H1 (cell line): ENCODE measurements around the gene SLCO4C1. TPM values are rescaled to one million over a fixed set of nuclear protein-coding genes. Genes with fewer than 3 reads are reported as not detected.

Experiments used
- CTCF ChIA-PET: fragments of 300-600 bp; sonication (Branson Sonifier 250); formaldehyde crosslinking; loops from one replicate; lab custom pipeline; 2021; ENCODE audit not compliant: partially characterized antibody; lab: Charles Lee
- POLR2A ChIA-PET: fragments of 300-600 bp; sonication (Branson Sonifier 250); formaldehyde crosslinking; loops from one replicate; lab custom pipeline; 2021; ENCODE audit warnings: inconsistent platforms; ENCODE audit not compliant: partially characterized antibody; lab: Charles Lee
- DNase-seq, 2 experiments: peaks; one replicate each; pipeline versions ENCODE4 v3.0.0 to v3.0.0-alpha.2; 2010 to 2022; ENCODE audit warnings: low spot score in 2 of 2, low read depth in 1 of 2, mixed read lengths in 1 of 2
- FAIRE-seq: peaks from 2 replicates; lab custom pipeline; 2011; peaks lifted over from hg19 to GRCh38; lab: Jason Lieb, UNC
- H2AFZ ChIP-seq: 2 replicates; pipeline ENCODE4 v1.8.1; 2012; ENCODE audit warnings: low read length, inconsistent platforms
- H2AK5ac ChIP-seq: 2 replicates; pipeline ENCODE4 v1.6.1; 2013; ENCODE audit warnings: low read depth, low read length
- H2BK120ac ChIP-seq: replicated peaks from 2 replicates; pipeline ENCODE3; 2013; ENCODE audit warnings: low read depth, low read length, inconsistent platforms
- H2BK12ac ChIP-seq: 2 replicates; pipeline ENCODE4 v1.6.1; 2013; ENCODE audit warnings: low read depth, low read length
- H2BK15ac ChIP-seq: 2 replicates; pipeline ENCODE4 v1.6.1; 2013; ENCODE audit warnings: low read length
- H2BK20ac ChIP-seq: 2 replicates; pipeline ENCODE4 v1.6.1; 2013; ENCODE audit warnings: low read length
- H2BK5ac ChIP-seq: 2 replicates; pipeline ENCODE4 v1.6.1; 2013; ENCODE audit warnings: low read depth, low read length
- H3K14ac ChIP-seq: 2 replicates; pipeline ENCODE4 v1.6.1; 2013; ENCODE audit warnings: inconsistent platforms; ENCODE audit not compliant: insufficient read length
- H3K18ac ChIP-seq: 2 replicates; pipeline ENCODE4 v1.6.1; 2013; ENCODE audit warnings: low read length; ENCODE audit errors: extremely low read depth
- H3K23ac ChIP-seq: 2 replicates; pipeline ENCODE4 v1.6.1; 2013; ENCODE audit warnings: inconsistent platforms; ENCODE audit not compliant: insufficient read length
- H3K23me2 ChIP-seq: 2 replicates; pipeline ENCODE4 v1.6.1; 2013; ENCODE audit warnings: low read depth, low read length
- H3K27ac ChIP-seq: 2 replicates; pipeline ENCODE4 v1.6.1; 2011; ENCODE audit warnings: low read depth, low read length, inconsistent platforms
- H3K27me3 ChIP-seq, 4 experiments: replicated peaks in 1 of 4; 1 replicate in 1 of 4; 2 replicates in 3 of 4; pipeline versions ENCODE4 v1.6.1 to v1.8.1; 2011 to 2013; ENCODE audit warnings: low read length in 3 of 4, mild to moderate bottlenecking in 3 of 4, inconsistent platforms in 2 of 4, mixed read lengths in 2 of 4, moderate library complexity in 1 of 4; ENCODE audit not compliant: control insufficient read depth in 3 of 4, insufficient read depth in 3 of 4; ENCODE audit errors: extremely low read depth in 1 of 4
- H3K36me3 ChIP-seq, 4 experiments: 2 replicates each; pipeline versions ENCODE4 v1.6.1 to v1.8.1; 2011 to 2013; ENCODE audit warnings: mild to moderate bottlenecking in 4 of 4, low read length in 3 of 4, moderate library complexity in 2 of 4, control low read depth in 1 of 4, inconsistent platforms in 1 of 4; ENCODE audit not compliant: insufficient read depth in 4 of 4, control insufficient read depth in 2 of 4
- H3K4ac ChIP-seq: replicated peaks from 2 replicates; pipeline ENCODE3; 2013; ENCODE audit warnings: low read length, low read depth, mixed read lengths, inconsistent platforms; ENCODE audit not compliant: insufficient read length
- H3K4me1 ChIP-seq, 4 experiments: replicated peaks in 1 of 4; 1 replicate in 1 of 4; 2 replicates in 3 of 4; pipeline versions ENCODE4 v1.6.1 to v1.8.1; 2011 to 2013; ENCODE audit warnings: low read length in 3 of 4, inconsistent platforms in 2 of 4, mixed read lengths in 1 of 4; ENCODE audit not compliant: insufficient read depth in 4 of 4, control insufficient read depth in 3 of 4
- H3K4me2 ChIP-seq, 2 experiments: 2 replicates each; pipeline versions ENCODE4 v1.6.1 to v1.8.1; 2011 to 2013; ENCODE audit warnings: low read depth in 2 of 2, low read length in 2 of 2, control low read depth in 1 of 2, inconsistent platforms in 1 of 2, mild to moderate bottlenecking in 1 of 2; ENCODE audit not compliant: insufficient read depth in 1 of 2
- H3K4me3 ChIP-seq, 4 experiments: fragments of 200-600, 300-600 bp in 1 of 4; sonication (generic), shearing (Covaris generic), sonication (Bioruptor Twin) in 1 of 4; 2 replicates each; pipeline versions ENCODE4 v1.5.1 to v1.8.1; 2011 to 2016; ENCODE audit warnings: low read length in 4 of 4, low read depth in 3 of 4, control low read depth in 2 of 4, inconsistent platforms in 2 of 4, mild to moderate bottlenecking in 2 of 4, mixed read lengths in 1 of 4, moderate library complexity in 1 of 4; ENCODE audit not compliant: insufficient read depth in 2 of 4; ENCODE audit errors: extremely low read depth in 1 of 4
- H3K56ac ChIP-seq: replicated peaks from 2 replicates; pipeline ENCODE3; 2013; ENCODE audit warnings: low read depth, mild to moderate bottlenecking, mixed read lengths, low read length, inconsistent platforms; ENCODE audit not compliant: insufficient read length
- H3K79me1 ChIP-seq: 2 replicates; pipeline ENCODE4 v1.6.1; 2013; ENCODE audit warnings: low read depth, low read length, control low read depth
- H3K79me2 ChIP-seq, 2 experiments: 2 replicates each; pipeline versions ENCODE4 v1.6.1 to v1.8.1; 2012 to 2013; ENCODE audit warnings: low read length in 2 of 2, mild to moderate bottlenecking in 2 of 2, inconsistent platforms in 1 of 2; ENCODE audit not compliant: insufficient read depth in 2 of 2, control insufficient read depth in 1 of 2
- H3K9ac ChIP-seq, 4 experiments: replicated peaks in 1 of 4; 1 replicate in 1 of 4; 2 replicates in 3 of 4; pipeline versions ENCODE4 v1.6.1 to v1.8.1; 2011 to 2013; ENCODE audit warnings: low read depth in 3 of 4, low read length in 3 of 4, control low read depth in 2 of 4, mild to moderate bottlenecking in 2 of 4, moderate library complexity in 2 of 4, inconsistent platforms in 1 of 4; ENCODE audit errors: extremely low read depth in 1 of 4
- H3K9me3 ChIP-seq, 2 experiments: 2 replicates each; pipeline versions ENCODE4 v1.6.1 to v1.8.1; 2012 to 2013; ENCODE audit warnings: mild to moderate bottlenecking in 2 of 2, moderate library complexity in 2 of 2, control low read depth in 1 of 2, inconsistent platforms in 1 of 2, low read depth in 1 of 2, low read length in 1 of 2, mixed read lengths in 1 of 2; ENCODE audit not compliant: insufficient read depth in 2 of 2
- H4K20me1 ChIP-seq, 2 experiments: replicated peaks in 1 of 2; 2 replicates each; pipeline versions ENCODE3 to v1.8.1; 2011 to 2013; ENCODE audit warnings: inconsistent platforms in 2 of 2, low read length in 2 of 2, mild to moderate bottlenecking in 1 of 2; ENCODE audit not compliant: insufficient read depth in 2 of 2, control insufficient read depth in 1 of 2
- H4K5ac ChIP-seq: 2 replicates; pipeline ENCODE4 v1.6.1; 2013; ENCODE audit warnings: low read length, low read depth, mixed read lengths, inconsistent platforms; ENCODE audit not compliant: insufficient read length
- H4K8ac ChIP-seq: 2 replicates; pipeline ENCODE4 v1.8.0; 2013; ENCODE audit warnings: mild to moderate bottlenecking, moderate library complexity, low read length, inconsistent platforms; ENCODE audit not compliant: insufficient read depth; ENCODE audit errors: extremely low read depth
- H4K91ac ChIP-seq: replicated peaks from 2 replicates; pipeline ENCODE3; 2013; ENCODE audit warnings: low read length, mixed read lengths, inconsistent platforms; ENCODE audit not compliant: insufficient read length
- CHD1 ChIP-seq: IDR thresholded peaks from 2 replicates; pipeline ENCODE4 v1.6.1; 2012; ENCODE audit warnings: low read depth, low read length, improper control_type of control experiment
- WGBS, 2 experiments: shearing (Covaris generic) in 1 of 2; methylation state at CpG; one replicate each; pipeline versions ENCODE4 v1.1.6 to v1.1.7; 2013 to 2015; ENCODE audit warnings: low lambda C conversion rate in 2 of 2, mixed read lengths in 2 of 2, inconsistent platforms in 1 of 2, low coverage in 1 of 2, missing lambda C conversion rate in 1 of 2; ENCODE audit not compliant: insufficient replicate concordance in 2 of 2, insufficient coverage in 1 of 2, insufficient read length in 1 of 2; ENCODE audit errors: extremely low coverage in 1 of 2, missing lambda C conversion rate in 1 of 2; 5-methylcytosine and 5-hydroxymethylcytosine counted together
- polyA plus RNA-seq, 7 experiments: library from polyadenylated mRNA; depleted of rRNA in 3 of 7; stranded (reverse) in 5 of 7; unstranded in 2 of 7; fragments of >200 nt in 5 of 7; fragments of 200-250 nt in 2 of 7; gene quantifications; 1 replicate in 5 of 7; 2 replicates in 1 of 7; 4 replicates in 1 of 7; pipeline versions ENCODE4 v1.2.1 to v1.2.3, GENCODE V29; 2011 to 2013; ENCODE audit warnings: missing spikeins in 2 of 7, mixed read lengths in 2 of 7
- total RNA-seq: library from RNA; stranded (reverse); fragmentation: NEBNext Ultra II Directional; extraction: Animal tissue kit (Norgen Biotek cat#: 25700); gene quantifications from 2 replicates; pipeline ENCODE4 v1.2.1, GENCODE V29; 2021

Gene SLCO4C1
- total and polyA plus RNA-seq, 2 of the 8 experiments (the other 6 are each of a cell fraction or from before 2014, with no cell fraction given) = 1.3 to 4.9 TPM

DNA sequence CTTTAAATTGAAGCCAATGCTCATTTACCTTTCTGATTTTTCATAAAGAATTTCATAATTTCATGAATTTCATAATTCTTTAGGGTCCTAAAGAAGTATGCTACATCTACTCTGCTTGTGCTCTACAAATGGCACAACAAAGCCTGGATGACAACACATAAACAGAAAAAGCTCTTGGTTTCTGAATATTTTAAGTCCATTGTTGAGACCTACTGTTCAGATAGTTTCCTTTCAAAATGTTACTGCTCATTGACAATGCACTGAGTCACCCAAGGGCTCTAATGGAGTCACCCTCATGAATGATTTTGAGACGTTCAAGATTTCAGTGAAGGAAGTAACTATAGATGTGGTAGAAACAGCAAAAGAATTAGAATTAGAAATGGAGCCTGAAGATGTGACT is 74.1 kb downstream of the SLCO4C1 start:
- Histone ChIP-seq H3K56ac (no peak overlapping the region), H3K4me2 (no peak overlapping the region), H3K79me1 (no peaks in the 10 kb centered on the region), H3K18ac (no peak overlapping the region), H3K4ac (no peak overlapping the region), H2AFZ (no peak overlapping the region), H3K4me3 (no peak overlapping the region), H3K36me3 (0 out of 8 replicates have a peak, but pooled peaks cover 0 to 2% (median 0%) of the 10 kb centered on the region in 4 experiments), H3K27me3 (peaks cover 0 to 2% (median 0%) of the 10 kb centered on the region in 4 experiments; a peak in 2 of 7 replicates), H2BK15ac (no peak overlapping the region), H3K9me3 (no peaks in the 10 kb centered on the region; a peak in 2 of 4 replicates), H2BK12ac (no peak overlapping the region), H3K4me1 (peaks cover 0 to 4% (median 0%) of the 10 kb centered on the region in 4 experiments; a peak in 1 of 7 replicates), H3K23me2 (no peaks in the 10 kb centered on the region), H4K20me1 (no peaks in the 10 kb centered on the region), H2AK5ac (no peak overlapping the region), H4K8ac (no peak overlapping the region), H4K91ac (no peak overlapping the region), H3K27ac (no peak overlapping the region), H4K5ac (no peak overlapping the region), H3K9ac (no peak overlapping the region), H3K14ac (no peak overlapping the region), H3K23ac (no peak overlapping the region), H2BK20ac (no peak overlapping the region), H3K79me2 (no peaks in the 10 kb centered on the region), H2BK5ac (no peak overlapping the region), H2BK120ac (no peak overlapping the region)
- WGBS, 2 experiments = 100% methylated on average over 1 of the region's 1 CpG; no CpG with 5 or more reads in 1 of the 2 experiments
- ChIA-PET CTCF (interaction anchor here (1.2 to 1.7 kb wide), 2 partner anchors 279 to 281 kb away, joined by 3 to 10 read pairs; no protein-coding TSS in a partner anchor), POLR2A (no interaction called here)
- FAIRE-seq (no peak), DNase-seq (no peak)
- TF ChIP-seq CHD1 = no peak
